HepG2 (cell line): ENCODE results near the gene FAF1. TPM values are rescaled to one million over a fixed set of nuclear protein-coding genes. Genes with fewer than 3 reads are reported as not detected.
A peak's percentile ranks its signal among the peaks of the same experiment; 100 is the strongest.

Experiments
- ATAC-seq: fragments of 200-7000 bp; cut with Tn5 transposase; 3 replicates; pipeline ENCODE4 v1.9.1; 2020; ENCODE audit warnings: mild to moderate bottlenecking, moderate library complexity
- BruUV-seq: library from RNA; stranded (reverse); fragments of 400-500 nt; replicated peaks from 2 replicates; lab custom pipeline; 2021; lab: Mats Ljungman, UMichigan
- CTCF ChIA-PET: fragments of 300-600 bp; formaldehyde crosslinking; extraction: SDS; loops from one replicate; lab custom pipeline; 2021; ENCODE audit warnings: low total read pairs, inconsistent platforms, low intra/inter-chr PET ratio; lab: Yijun Ruan, JAX
- POLR2A ChIA-PET: fragments of 350-600 bp; sonication (Branson Sonifier 250); formaldehyde crosslinking; loops from one replicate; lab custom pipeline; 2020; ENCODE audit warnings: antibody characterized with exemption, inconsistent platforms; lab: Yijun Ruan, JAX
- DNase-seq: peaks from one replicate; pipeline ENCODE4 v3.0.0-alpha.2; 2015; ENCODE audit warnings: low spot score
- FAIRE-seq: peaks from 3 replicates; lab custom pipeline; 2011; peaks lifted over from hg19 to GRCh38; lab: Jason Lieb, UNC
- H2AFZ ChIP-seq: one replicate; pipeline ENCODE4 v1.6.1; 2011; ENCODE audit warnings: low read length, inconsistent platforms
- H3K27ac ChIP-seq: fragments of 300-600 bp; 3 replicates; pipeline ENCODE4 v1.8.0; 2011; ENCODE audit warnings: mixed run types, mild to moderate bottlenecking, mixed read lengths, low read length, inconsistent platforms; ENCODE audit not compliant: insufficient read depth; ENCODE audit errors: extremely low read length
- H3K27me3 ChIP-seq, 2 experiments: fragments of 200-600 bp in 1 of 2; 2 replicates in 1 of 2; 3 replicates in 1 of 2; pipeline versions ENCODE4 v1.6.0 to v1.8.0; 2011; ENCODE audit warnings: low read length in 2 of 2, mild to moderate bottlenecking in 2 of 2, moderate library complexity in 2 of 2, inconsistent platforms in 1 of 2; ENCODE audit not compliant: insufficient read depth in 2 of 2, control insufficient read depth in 1 of 2
- H3K36me3 ChIP-seq, 2 experiments: fragments of 200-600 bp in 1 of 2; replicated peaks in 1 of 2; 2 replicates in 1 of 2; 3 replicates in 1 of 2; pipeline versions ENCODE4 v1.5.1 to v1.8.0; 2011; ENCODE audit warnings: low read length in 2 of 2, inconsistent platforms in 1 of 2; ENCODE audit not compliant: insufficient read depth in 2 of 2, control insufficient read depth in 1 of 2
- H3K4me1 ChIP-seq: 2 replicates; pipeline ENCODE4 v1.5.1; 2012; ENCODE audit warnings: low read length, inconsistent platforms; ENCODE audit not compliant: insufficient read depth
- H3K4me2 ChIP-seq: 2 replicates; pipeline ENCODE4 v1.6.0; 2011; ENCODE audit warnings: low read depth, low read length, inconsistent platforms
- H3K4me3 ChIP-seq, 3 experiments: fragments of 200-600 bp in 1 of 3; sonication (generic), shearing (Covaris generic) in 1 of 3; replicated peaks in 1 of 3; 2 replicates each; pipeline ENCODE4 v1.5.1; 2011 to 2016; ENCODE audit warnings: low read length in 3 of 3, inconsistent platforms in 2 of 3, low read depth in 2 of 3, mild to moderate bottlenecking in 2 of 3, control low read depth in 1 of 3, mixed read lengths in 1 of 3; ENCODE audit not compliant: insufficient read depth in 1 of 3
- H3K79me2 ChIP-seq: one replicate; pipeline ENCODE4 v1.6.1; 2011; ENCODE audit warnings: low read length, inconsistent platforms; ENCODE audit not compliant: insufficient read depth
- H3K9ac ChIP-seq: 2 replicates; pipeline ENCODE4 v1.6.0; 2011; ENCODE audit warnings: mild to moderate bottlenecking, low read depth, low read length, inconsistent platforms; ENCODE audit not compliant: insufficient read depth
- H3K9me3 ChIP-seq: 2 replicates; pipeline ENCODE4 v1.5.1; 2012; ENCODE audit warnings: mild to moderate bottlenecking, low read length
- H4K20me1 ChIP-seq: 2 replicates; pipeline ENCODE4 v1.6.0; 2011; ENCODE audit warnings: inconsistent platforms, mild to moderate bottlenecking, low read length, moderate library complexity; ENCODE audit not compliant: insufficient read depth
- EZH2 ChIP-seq: conservative IDR thresholded peaks from 2 replicates; pipeline ENCODE4 v1.6.1; 2012; ENCODE audit warnings: mild to moderate bottlenecking, low read depth, low read length, moderate library complexity
- ZNF570 ChIP-seq: sonication (generic); formaldehyde crosslinking; IDR thresholded peaks from 2 replicates; pipeline ENCODE4 v1.4.0; 2020; ENCODE audit warnings: mild to moderate bottlenecking, missing genetic modification reagents, borderline replicate concordance
- ZSCAN21 ChIP-seq: sonication (generic); formaldehyde crosslinking; IDR thresholded peaks from 2 replicates; pipeline ENCODE4 v1.8.0; 2022; ENCODE audit warnings: mild to moderate bottlenecking, missing genetic modification reagents, moderate library complexity, borderline replicate concordance
- ZSCAN9 ChIP-seq: IDR thresholded peaks from 2 replicates; pipeline ENCODE4 v1.6.1; 2016; ENCODE audit warnings: borderline replicate concordance
- WGBS: methylation state at CpG from one replicate; pipeline ENCODE4 v1.1.6; 2017; ENCODE audit warnings: low lambda C conversion rate; 5-methylcytosine and 5-hydroxymethylcytosine counted together
- in situ Hi-C: cut with HindIII; loops from 2 replicates; pipeline ENCODE4 v1.10.0; 2017; ENCODE audit warnings: low pct_unique_long_range_greater_than_20kb; ENCODE audit not compliant: extremely low pct_ligation_motif_present
- intact Hi-C: fragments of 100-400 bp; cut with micrococcal nuclease; formaldehyde crosslinking; loops from one replicate; pipeline ENCODE4 v1.10.0; 2022; ENCODE audit not compliant: unreplicated experiment
- polyA plus RNA-seq, 8 experiments: library from polyadenylated mRNA; depleted of rRNA in 3 of 8; stranded (reverse) in 7 of 8; unstranded in 1 of 8; fragments of >200 nt; fragmentation: Illumina TruSeq in 4 of 8; extraction: Trizol in 4 of 8; gene quantifications; 2 replicates each; pipeline versions ENCODE4 v1.2.1 to v1.2.3, GENCODE V29; 2011 to 2016; ENCODE audit warnings: low read depth in 4 of 8, missing spikeins in 1 of 8, mixed read lengths in 1 of 8; ENCODE audit not compliant: insufficient read depth in 1 of 8
- total RNA-seq, 5 experiments: library from RNA; depleted of rRNA; stranded (reverse); fragments of >200 nt; fragmentation: Illumina TruSeq; extraction: Trizol; gene quantifications; 2 replicates each; pipeline ENCODE4 v1.2.3, GENCODE V29; 2016; ENCODE audit warnings: low read depth in 1 of 5

FAF1 gene
- total and polyA plus RNA-seq, 2 of the 13 experiments (the other 11 are each of a cell fraction or from before 2014, with no cell fraction given): 19.4 to 63.3 TPM

DNA sequence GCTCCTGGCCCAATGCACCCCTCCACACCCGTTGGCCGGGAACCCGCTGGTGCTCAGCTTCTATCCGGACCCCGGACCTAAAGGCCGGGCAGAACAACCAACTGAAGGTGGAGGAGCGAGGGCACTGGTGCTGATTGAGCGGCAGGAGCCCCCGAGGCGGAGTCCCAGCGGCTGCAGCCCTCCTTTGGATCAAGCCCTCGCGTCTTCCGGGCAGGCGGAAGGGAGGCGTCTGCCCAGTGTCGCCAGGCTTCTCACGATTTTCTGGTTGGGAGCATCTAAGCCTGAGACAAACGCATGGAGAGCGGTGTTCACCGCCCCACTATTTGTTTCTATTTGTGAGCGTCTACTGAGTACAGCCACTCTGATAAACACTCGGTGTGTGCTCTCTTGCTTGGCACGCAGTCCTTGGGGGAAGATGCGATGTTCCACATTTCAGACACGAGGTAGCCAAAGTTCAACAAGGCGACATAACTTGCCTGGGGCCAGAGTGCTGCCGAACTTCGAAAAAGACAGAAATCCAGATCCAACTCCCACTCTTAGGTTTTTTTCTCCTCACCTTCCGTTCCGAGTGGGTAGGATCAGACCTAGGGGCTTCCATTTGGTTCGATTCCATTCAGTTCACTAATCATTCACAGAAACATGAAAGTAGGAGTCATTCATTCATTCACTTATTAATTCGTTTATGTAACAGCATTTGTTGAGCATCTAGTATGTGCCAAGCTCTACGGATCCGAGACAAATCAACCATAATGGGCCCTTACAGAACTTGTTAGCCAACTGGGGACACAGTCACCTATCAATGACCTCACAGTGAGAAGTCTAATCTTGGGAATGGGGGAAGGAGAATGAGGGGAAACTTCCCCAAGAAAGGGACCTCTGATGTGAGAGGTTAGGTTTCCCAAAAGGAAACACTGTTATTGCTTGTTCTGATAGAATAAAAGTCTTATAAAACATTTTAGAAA is 532.0 kb downstream of the FAF1 start (continued):
- TF ChIP-seq ZSCAN21 (CRISPR knock-in tag) (no peak), ZNF570 (CRISPR knock-in tag) (no peak)

DNA sequence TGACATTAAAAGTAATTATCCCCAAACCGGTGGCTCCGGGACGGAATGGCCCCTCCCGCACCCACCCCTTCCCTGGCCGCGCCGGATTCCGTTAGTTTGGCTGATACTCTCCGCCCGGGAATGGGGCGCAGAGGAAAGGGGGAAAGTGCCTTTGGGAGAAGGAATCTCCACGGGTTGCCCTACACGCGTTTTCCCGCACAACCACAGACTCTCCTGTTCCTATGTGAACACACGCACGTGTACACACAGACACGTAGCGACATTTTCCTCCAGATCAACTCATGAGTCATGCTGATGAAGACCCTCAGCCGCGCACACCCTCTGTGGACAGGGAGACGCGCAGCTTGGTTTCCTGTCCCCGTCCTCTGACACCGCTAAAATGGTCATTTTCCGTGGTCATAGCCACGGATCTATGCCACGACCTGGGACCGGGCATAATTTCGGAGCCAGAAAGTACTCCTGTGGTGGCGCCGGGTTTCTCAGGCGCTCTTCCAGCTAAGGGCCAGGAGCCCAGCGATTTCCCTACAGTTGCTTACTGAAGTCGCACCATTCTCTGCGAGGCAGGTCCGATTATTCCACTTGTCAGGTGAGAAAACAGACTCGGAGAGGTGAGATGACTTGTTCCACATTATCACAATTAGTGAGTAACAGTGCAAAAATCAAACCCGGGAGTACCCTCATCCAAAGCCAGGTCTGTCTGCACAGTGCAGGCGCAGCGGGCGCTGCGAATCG is 532.8 kb downstream of the FAF1 start:
- no peak for FAIRE-seq
- POLR2A ChIA-PET: no interaction called here
- no peak overlapping the region for H3K27ac ChIP-seq
- CTCF ChIA-PET: no interaction called here
- TF ChIP-seq EZH2 (peak; percentile 80; the same call in 1 of the 2 replicates), ZSCAN9 (CRISPR knock-in tag) (no peak)
- TF ChIP-seq, all 625 proteins: peak for 1
- Histone ChIP-seq H2AFZ (no peak overlapping the region), H3K79me2 (no peaks in the 10 kb centered on the region), H3K36me3 (no peaks in the 10 kb centered on the region; a peak in 1 of 5 replicates), H3K27me3 (peaks cover 13 to 81% of the 10 kb centered on the region in 2 experiments), H3K9ac (no peak overlapping the region), H4K20me1 (no peaks in the 10 kb centered on the region), H3K9me3 (no peaks in the 10 kb centered on the region), H3K4me1 (peaks cover 14% of the 10 kb centered on the region; the same call in 1 of the 2 replicates), H3K4me2 (0 out of 2 replicates have a peak overlapping the region, but pooled peaks have one; percentile 15), H3K4me3 (no peak overlapping the region)
- in situ Hi-C loops: no loop called here
- no TSS peak for BruUV-seq
- no peak for DNase-seq
- 28% methylated on average over 31 of the region's 44 CpGs for WGBS
- intact Hi-C loops: no loop called here
- peak; percentile 33 for ATAC-seq
